AG08396 (cell line): ENCODE data around the gene HNRNPM.

ENCODE experiments used
- DNase-seq: peaks from one replicate; pipeline ENCODE4 v3.0.0; 2012; ENCODE audit warnings: low spot score, mixed read lengths

Gene HNRNPM

DNA sequence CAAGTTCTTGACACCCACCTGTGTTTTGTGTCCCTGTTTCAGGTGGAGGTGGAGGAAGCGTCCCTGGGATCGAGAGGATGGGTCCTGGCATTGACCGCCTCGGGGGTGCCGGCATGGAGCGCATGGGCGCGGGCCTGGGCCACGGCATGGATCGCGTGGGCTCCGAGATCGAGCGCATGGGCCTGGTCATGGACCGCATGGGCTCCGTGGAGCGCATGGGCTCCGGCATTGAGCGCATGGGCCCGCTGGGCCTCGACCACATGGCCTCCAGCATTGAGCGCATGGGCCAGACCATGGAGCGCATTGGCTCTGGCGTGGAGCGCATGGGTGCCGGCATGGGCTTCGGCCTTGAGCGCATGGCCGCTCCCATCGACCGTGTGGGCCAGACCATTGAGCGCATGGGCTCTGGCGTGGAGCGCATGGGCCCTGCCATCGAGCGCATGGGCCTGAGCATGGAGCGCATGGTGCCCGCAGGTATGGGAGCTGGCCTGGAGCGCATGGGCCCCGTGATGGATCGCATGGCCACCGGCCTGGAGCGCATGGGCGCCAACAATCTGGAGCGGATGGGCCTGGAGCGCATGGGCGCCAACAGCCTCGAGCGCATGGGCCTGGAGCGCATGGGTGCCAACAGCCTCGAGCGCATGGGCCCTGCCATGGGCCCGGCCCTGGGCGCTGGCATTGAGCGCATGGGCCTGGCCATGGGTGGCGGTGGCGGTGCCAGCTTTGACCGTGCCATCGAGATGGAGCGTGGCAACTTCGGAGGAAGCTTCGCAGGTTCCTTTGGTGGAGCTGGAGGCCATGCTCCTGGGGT lies 41.0 kb downstream of the HNRNPM start:
- DNase-seq: no peak

GRCh38 chr19:8486661-8487136 lies 41.9 kb downstream of the HNRNPM start:
- no peak for DNase-seq

GRCh38 chr19:8487137-8487851 lies 42.5 kb downstream of the HNRNPM start:
- no peak for DNase-seq

DNA sequence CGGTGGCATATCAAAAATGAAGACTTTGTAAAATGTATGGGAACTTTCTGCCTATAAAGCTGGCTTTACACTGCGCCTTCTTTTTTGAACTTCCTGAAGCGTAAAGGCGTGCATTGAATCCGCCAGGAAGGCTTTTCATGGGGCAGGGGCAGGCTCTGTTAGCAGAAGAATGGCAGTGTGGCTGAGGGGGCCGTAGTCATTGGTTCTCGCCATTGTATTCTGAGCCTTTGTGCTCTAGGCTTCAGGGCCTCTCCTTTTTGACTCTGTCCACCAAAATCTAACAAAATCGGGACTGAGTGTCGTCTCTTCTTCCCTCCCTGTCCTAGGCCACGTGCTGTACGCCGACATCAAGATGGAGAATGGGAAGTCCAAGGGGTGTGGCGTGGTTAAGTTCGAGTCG lies 43.6 kb downstream of the HNRNPM start:
- DNase-seq: no peak

- DNase-seq: no peak
Measured at GRCh38 chr19:8489561-8490394, 45.0 kb downstream of the HNRNPM start.

DNA sequence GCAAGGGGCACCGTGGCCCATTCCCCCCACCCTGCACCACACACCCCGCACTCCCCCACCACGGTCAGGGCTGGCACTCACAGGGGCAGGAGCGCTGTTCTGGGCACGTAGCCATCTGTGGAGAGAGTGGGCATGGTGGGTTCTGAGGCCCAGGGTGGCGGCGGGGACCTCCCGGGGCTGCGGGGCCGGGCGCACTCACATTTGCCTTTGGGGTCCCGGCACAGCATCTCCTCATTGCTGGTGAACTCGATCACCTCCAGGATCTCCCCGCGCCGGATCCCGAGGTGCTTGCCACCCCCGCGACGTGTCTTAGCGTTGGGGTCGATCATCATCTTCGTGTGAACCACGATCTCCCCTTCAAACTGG lies 45.6 kb downstream of the HNRNPM start:
- no peak for DNase-seq

DNA sequence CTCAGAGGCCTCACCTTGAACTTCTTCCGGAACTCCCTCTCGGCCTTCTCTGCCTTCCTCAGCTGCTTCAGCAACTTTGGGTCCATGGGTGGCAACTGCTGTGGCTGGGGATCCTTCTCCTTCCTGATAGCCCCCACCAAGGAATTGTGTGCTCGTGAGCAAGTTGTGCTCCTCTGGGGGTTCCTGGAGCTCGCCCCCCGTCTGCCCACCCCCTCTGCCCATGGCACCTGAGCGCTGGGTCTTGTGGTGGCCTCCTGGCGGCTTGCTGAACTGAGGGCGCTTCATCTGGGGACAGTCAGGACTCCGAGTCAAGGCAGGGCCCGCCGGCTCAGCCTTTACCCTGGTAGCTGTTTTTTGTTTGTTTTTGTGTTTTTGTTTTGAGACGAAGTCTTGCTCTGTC lies 46.1 kb downstream of the HNRNPM start:
- no peak for DNase-seq

DNA sequence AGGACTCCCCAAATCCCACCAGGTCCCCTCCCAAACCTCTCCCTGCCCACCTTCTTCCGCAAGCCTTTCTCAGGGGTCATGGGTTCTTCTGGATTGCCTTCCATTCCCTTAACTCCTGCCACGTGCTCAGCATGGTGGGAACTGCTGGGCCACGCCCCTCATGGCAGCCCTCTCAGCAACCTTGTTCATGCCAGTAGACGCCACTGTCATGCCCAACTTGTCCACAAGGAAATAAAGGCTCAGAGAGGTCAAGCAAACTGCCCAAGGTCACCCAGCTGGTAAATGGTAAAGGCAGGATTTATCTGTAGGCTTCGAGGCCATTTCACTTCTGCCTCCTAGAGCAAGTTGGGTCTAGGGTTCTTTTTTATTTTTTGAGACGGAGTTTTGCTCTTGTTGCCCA lies 46.8 kb downstream of the HNRNPM start:
- no peak for DNase-seq

DNA sequence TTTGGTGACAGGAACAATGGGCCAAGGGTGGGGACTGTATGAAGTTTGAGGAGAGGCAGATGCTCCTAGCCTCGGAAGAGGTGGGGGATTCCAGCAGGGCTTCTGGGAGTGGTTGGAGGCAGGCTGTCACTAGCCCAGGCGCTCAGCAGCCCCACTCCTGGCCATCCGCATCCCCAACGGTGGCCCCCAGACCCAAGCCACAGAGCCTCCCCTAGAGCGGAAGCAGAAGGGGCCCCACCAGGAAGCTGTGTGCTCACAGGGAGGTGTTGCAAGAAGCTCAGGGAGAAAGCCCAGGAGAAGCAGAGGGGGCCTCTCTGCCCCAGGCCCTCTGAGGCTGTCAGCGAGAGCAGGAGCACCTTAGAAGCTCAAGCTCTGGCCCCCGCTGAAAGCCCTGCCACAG lies 49.4 kb downstream of the HNRNPM start:
- DNase-seq: no peak

DNA sequence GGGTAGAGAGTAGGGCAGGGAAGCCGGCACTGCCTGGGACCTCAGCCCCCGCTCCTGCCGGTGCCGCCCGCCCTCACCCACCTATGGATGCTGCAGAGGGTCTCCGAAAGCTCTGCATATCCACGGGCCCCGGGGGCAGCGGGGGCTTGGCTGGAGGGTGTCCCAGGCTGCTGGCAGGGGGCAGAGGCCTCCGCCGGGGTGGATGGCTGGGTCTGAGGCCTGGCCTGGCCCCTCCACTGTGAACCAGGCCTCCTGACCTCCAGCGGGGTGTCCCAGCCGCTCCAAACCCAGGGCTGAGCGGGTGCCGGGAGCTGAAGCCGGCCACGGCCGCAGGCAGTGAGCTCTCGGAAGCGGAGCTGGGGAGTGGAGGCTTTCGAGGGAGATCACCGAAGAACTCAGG lies 53.5 kb downstream of the HNRNPM start:
- DNase-seq: no peak

DNA sequence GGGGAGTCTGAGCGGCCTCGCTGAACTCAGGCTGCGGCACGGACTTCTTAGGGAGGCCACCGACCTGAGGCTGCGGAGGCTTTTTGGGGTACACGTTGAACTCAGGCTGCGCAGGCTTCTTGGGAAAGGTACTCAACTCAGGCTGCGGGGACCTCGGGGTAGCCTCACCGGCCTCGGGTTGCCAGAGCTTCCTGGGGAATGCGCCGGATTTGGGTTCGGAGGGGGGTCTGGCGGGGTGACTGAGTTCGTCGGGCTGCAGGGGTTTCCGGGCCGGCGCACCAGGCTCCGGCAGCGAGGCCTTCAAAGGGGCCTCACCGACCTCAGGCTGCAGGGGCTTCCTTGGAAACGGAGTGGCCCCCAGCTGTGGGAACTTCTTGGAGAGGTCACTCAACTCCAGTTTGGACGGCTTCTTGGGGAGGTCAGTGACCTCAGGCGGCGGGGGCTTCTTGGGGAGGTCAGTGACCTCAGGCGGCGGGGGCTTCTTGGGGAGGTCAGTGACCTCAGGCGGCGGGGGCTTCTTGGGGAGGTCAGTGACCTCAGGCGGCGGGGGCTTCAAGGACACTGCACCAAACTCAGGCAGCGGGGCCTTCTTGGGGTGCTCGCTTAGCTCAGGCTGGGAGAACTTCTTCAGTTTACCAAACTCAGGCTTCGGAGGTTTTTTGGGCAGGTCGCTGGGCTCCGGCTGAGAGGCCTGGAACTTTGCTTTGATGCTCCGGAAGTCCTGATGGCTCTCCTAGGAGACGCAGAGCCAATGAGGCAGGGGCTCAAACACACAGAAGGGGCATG lies 54.5 kb downstream of the HNRNPM start:
- DNase-seq: no peak

DNA sequence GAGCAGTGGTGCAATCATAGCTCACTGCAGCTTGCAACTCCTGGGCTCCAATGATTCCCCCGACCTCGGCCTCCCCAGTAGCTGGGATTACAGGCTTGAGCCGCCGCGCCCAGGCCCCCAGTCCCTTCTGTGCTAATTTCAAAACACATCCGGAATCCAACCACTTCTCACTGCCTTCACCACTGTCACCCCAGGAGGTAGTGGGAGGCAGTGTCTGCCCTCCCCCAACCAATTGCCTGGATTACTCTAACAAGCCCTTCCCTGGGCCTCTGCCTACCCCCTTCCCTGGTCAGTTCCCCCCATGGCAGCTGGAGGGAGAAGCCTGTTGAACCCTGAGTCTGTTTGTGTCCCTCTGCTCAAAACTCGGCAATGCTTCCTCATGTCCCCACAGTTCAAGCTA lies 55.4 kb downstream of the HNRNPM start:
- DNase-seq: no peak

DNA sequence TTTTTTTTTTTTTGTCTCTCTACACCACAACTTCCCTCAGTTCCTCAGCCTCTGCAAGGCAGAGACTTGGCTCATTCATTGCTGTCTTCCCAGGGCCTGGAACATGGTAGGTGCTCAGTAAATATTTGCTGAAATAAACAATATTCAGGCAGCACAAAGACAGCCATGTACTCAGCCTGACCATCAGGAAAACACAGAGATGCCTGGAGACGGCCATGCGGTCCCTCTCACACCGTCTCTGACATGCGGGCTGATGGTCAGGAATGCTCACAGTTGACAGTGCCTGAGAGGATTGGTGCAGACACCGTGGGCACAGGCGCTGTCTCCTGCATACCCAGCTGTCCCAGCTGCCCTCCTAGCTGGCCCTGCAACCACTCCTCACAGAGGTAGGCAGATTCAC lies 56.7 kb downstream of the HNRNPM start:
- DNase-seq: no peak

DNA sequence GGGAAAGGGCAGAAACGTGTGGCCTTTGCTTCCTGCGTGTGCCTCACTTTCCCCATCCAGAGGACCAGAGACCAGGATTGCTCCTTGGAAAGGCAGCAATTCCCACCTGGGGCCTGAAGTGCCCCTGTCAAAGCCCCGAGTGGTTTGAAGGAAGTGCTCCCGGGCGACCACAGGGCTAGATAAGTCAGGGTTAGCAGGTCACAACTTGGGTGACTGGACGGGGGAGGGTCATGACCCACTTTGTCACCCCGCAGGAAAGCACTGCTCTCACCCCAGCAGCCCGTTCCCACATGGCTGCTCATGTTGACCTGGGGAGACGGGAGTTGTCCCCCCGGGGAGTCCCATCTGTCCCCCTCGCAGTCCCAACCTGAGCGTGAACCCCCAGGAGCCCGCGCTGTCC lies 57.2 kb downstream of the HNRNPM start:
- DNase-seq: no peak

DNA sequence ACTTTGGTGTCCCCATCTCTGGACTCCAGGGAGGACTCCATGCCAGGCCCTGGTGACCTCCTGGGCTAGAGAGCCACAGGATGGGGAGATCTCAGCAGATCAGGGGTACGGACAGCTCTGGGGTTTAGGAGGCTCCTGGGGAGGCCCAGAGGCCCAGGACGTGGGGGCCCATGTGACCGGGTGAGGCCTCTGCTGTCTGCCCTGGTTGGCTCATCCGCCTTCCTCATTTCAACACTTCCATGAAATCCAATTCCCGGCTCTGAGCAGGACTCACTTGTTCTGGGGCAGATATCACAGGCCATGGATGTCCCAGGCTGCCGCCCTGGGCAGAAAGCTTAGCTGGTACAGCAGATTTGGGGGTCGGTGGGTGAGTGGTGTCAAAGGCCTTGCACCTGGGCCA lies 58.7 kb downstream of the HNRNPM start:
- DNase-seq: no peak

DNA sequence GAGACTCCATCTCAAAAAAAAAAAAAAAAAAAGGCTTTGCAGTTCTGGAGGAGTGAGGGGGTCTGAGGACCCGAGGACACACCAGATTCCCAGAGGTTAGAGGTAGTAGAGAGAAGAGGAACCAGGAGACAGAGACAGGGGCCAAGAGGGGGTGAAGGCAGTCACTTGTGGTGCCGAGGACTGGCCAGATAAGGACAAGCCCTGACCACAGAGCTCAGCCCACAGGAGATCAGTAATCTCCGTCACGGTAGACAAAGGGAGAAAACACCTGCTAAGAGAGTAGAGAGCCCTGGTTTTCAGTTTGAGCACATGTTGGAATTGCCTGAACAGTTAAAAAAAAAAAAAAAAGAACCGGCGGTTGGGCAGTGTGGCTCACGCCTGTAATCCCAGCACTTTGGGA lies 59.4 kb downstream of the HNRNPM start:
- no peak for DNase-seq

DNA sequence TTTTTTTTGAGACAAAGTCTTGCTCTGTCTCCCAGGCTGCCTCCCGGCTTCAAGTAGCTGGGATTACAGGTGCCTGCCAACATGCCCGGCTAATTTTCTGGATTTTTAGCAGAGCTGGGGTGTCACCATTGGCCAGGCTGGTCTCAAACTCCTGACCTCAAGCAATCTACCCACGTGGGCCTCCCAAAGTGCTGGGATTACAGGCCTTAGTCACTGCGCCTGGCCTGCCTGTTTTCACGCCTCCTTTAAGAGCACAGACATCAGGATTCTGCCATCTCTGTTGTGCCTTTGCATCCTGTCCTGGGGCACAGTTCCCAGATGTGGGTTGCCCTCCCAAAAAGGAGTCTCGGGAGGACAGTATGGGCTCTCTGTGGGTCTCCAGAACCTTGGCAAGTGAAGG lies 60.1 kb downstream of the HNRNPM start:
- DNase-seq: no peak

- DNase-seq: peak; percentile 94
Measured at GRCh38 chr19:8505680-8506401, 61.1 kb downstream of the HNRNPM start.

GRCh38 chr19:8506402-8506957 lies 61.7 kb downstream of the HNRNPM start:
- no peak for DNase-seq

GRCh38 chr19:8510589-8511115 lies 65.9 kb downstream of the HNRNPM start:
- DNase-seq: no peak
